HEK293T (cell line): ENCODE data around the gene SPIRE2.

ENCODE experiments used
- ARNT ChIP-seq: fragments of 450-650 bp; IDR thresholded peaks from 2 replicates; pipeline ENCODE4 v1.6.1; 2017; ENCODE audit warnings: mild to moderate bottlenecking
- BHLHE40 ChIP-seq: fragments of 450-650 bp; IDR thresholded peaks from 2 replicates; pipeline ENCODE4 v1.6.1; 2016; ENCODE audit warnings: mild to moderate bottlenecking, moderate library complexity, borderline replicate concordance
- CTBP1 ChIP-seq: fragments of 450-650 bp; IDR thresholded peaks from 2 replicates; pipeline ENCODE4 v1.6.1; 2016; ENCODE audit warnings: borderline replicate concordance
- ELF4 ChIP-seq: fragments of 450-650 bp; IDR thresholded peaks from 2 replicates; pipeline ENCODE4 v1.6.1; 2017; ENCODE audit warnings: antibody characterized with exemption
- FOXK2 ChIP-seq: fragments of 450-650 bp; IDR thresholded peaks from 2 replicates; pipeline ENCODE4 v1.6.1; 2016; ENCODE audit warnings: mild to moderate bottlenecking
- FOXM1 ChIP-seq: fragments of 450-650 bp; IDR thresholded peaks from 2 replicates; pipeline ENCODE4 v1.6.1; 2017; ENCODE audit warnings: mild to moderate bottlenecking, borderline replicate concordance
- NFRKB ChIP-seq: fragments of 450-650 bp; IDR thresholded peaks from 2 replicates; pipeline ENCODE4 v1.6.1; 2016; ENCODE audit warnings: mild to moderate bottlenecking, moderate library complexity
- SP1 ChIP-seq: fragments of 450-650 bp; IDR thresholded peaks from 2 replicates; pipeline ENCODE4 v1.6.1; 2017
- SUZ12 ChIP-seq: fragments of 450-650 bp; IDR thresholded peaks from 2 replicates; pipeline ENCODE4 v1.6.1; 2016; ENCODE audit warnings: mild to moderate bottlenecking
- TARDBP ChIP-seq: fragments of 450-650 bp; IDR thresholded peaks from 2 replicates; pipeline ENCODE4 v1.6.1; 2016
- ZNF384 ChIP-seq: fragments of 450-650 bp; IDR thresholded peaks from 2 replicates; pipeline ENCODE4 v1.6.1; 2016

- TF ChIP-seq FOXM1 (no peak), SUZ12 (no peak), BHLHE40 (no peak), ZNF384 (no peak), FOXK2 (no peak), CTBP1 (no peak), ARNT (no peak), ELF4 (no peak), SP1 (no peak), NFRKB (no peak), TARDBP (no peak)
Measured at GRCh38 chr16:89919535-89920406, 91.5 kb downstream of the SPIRE2 start.
